Glutamatergic neuron (in vitro differentiated cells): ENCODE measurements around the gene TAB2. TPM values are rescaled to one million over a fixed set of nuclear protein-coding genes. Genes with fewer than 3 reads are reported as not detected.

Experiments used
- DNase-seq: peaks from one replicate; pipeline ENCODE4 v3.0.0; 2022
- H3K27ac Mint-ChIP-seq: one replicate; pipeline ENCODE4 v1.8.0; 2020; ENCODE audit warnings: mild to moderate bottlenecking, mixed read lengths, inconsistent platforms; ENCODE audit not compliant: unreplicated experiment
- H3K27me3 Mint-ChIP-seq: one replicate; pipeline ENCODE4 v1.8.0; 2020; ENCODE audit warnings: mild to moderate bottlenecking, moderate library complexity, mixed read lengths, inconsistent platforms; ENCODE audit not compliant: unreplicated experiment
- H3K36me3 Mint-ChIP-seq: one replicate; pipeline ENCODE4 v1.8.0; 2020; ENCODE audit warnings: mild to moderate bottlenecking, mixed read lengths, inconsistent platforms; ENCODE audit not compliant: unreplicated experiment
- H3K4me1 Mint-ChIP-seq: one replicate; pipeline ENCODE4 v1.8.0; 2020; ENCODE audit warnings: mild to moderate bottlenecking, low read depth, mixed read lengths, inconsistent platforms; ENCODE audit not compliant: unreplicated experiment
- H3K4me3 Mint-ChIP-seq: one replicate; pipeline ENCODE4 v1.8.0; 2020; ENCODE audit warnings: mild to moderate bottlenecking, mixed read lengths, inconsistent platforms; ENCODE audit not compliant: unreplicated experiment
- H3K9me3 Mint-ChIP-seq: one replicate; pipeline ENCODE4 v1.8.0; 2020; ENCODE audit warnings: mild to moderate bottlenecking, moderate library complexity, mixed read lengths, inconsistent platforms; ENCODE audit not compliant: unreplicated experiment
- CTCF ChIP-seq: fragments of 200-600 bp; sonication (generic); IDR thresholded peaks from one replicate; pipeline ENCODE4 v1.5.0; 2021; ENCODE audit not compliant: partially characterized antibody, unreplicated experiment
- total RNA-seq: library from RNA; stranded (reverse); fragmentation: NEBNext Ultra II Directional; extraction: Animal tissue kit (Norgen Biotek cat#: 25700); gene quantifications from one replicate; pipeline ENCODE4 v1.2.1, GENCODE V29; 2021; ENCODE audit not compliant: unreplicated experiment

The TAB2 gene
- total RNA-seq, 1 donor from 2014 or later = 39.3 TPM

GRCh38 chr6:149334682-149335160 lies 17.2 kb downstream of the TAB2 start:
- Mint-ChIP-seq H3K9me3 (peaks cover 3% of the 10 kb centered on the region), H3K27ac (no peak overlapping the region), H3K4me1 (peaks cover 30% of the 10 kb centered on the region), H3K36me3 (no peaks in the 10 kb centered on the region), H3K4me3 (no peak overlapping the region), H3K27me3 (peaks cover 2% of the 10 kb centered on the region)
- TF ChIP-seq CTCF = no peak
- no peak for DNase-seq

GRCh38 chr6:149335924-149336608 lies 18.6 kb downstream of the TAB2 start:
- no peak for DNase-seq
- H3K27ac Mint-ChIP-seq = no peak overlapping the region
- peaks cover 3% of the 10 kb centered on the region for H3K9me3 Mint-ChIP-seq
- no peak overlapping the region for H3K4me3 Mint-ChIP-seq
- peaks cover 27% of the 10 kb centered on the region for H3K4me1 Mint-ChIP-seq
- no peak for TF ChIP-seq CTCF
- H3K36me3 Mint-ChIP-seq = no peaks in the 10 kb centered on the region
- peaks cover 2% of the 10 kb centered on the region for H3K27me3 Mint-ChIP-seq

- Mint-ChIP-seq H3K9me3 (peaks cover 3% of the 10 kb centered on the region), H3K4me1 (peaks cover 27% of the 10 kb centered on the region), H3K27ac (no peak overlapping the region), H3K36me3 (no peaks in the 10 kb centered on the region), H3K4me3 (no peak overlapping the region), H3K27me3 (peaks cover 2% of the 10 kb centered on the region)
- TF ChIP-seq CTCF = no peak
- no peak for DNase-seq
These were observed 19.1 kb downstream of the TAB2 start for GRCh38 chr6:149336609-149336928.

GRCh38 chr6:149337320-149337719 lies 19.8 kb downstream of the TAB2 start:
- H3K4me1 Mint-ChIP-seq = peaks cover 26% of the 10 kb centered on the region
- DNase-seq = no peak

More at GRCh38 chr6:149337320-149337719, 19.8 kb downstream of the TAB2 start:
- Mint-ChIP-seq H3K9me3 (peaks cover 3% of the 10 kb centered on the region), H3K27ac (no peak overlapping the region), H3K36me3 (no peaks in the 10 kb centered on the region), H3K4me3 (no peak overlapping the region), H3K27me3 (peaks cover 2% of the 10 kb centered on the region)
- TF ChIP-seq CTCF = no peak
